Measurements from ENCODE around the gene ACSL4.

GRCh38 chrX:109654516-109655109 is 78.4 kb downstream of the ACSL4 start:
- TF ChIP-seq CTCF (IDR thresholded peaks at IDR 0.05) (no peak), POLR2A (IDR thresholded peaks at IDR 0.05) (no peak)

Data from ovary (tissue), 3 donors.